ENCODE measurements around the gene PDLIM4. TPM values are rescaled to one million over a fixed set of nuclear protein-coding genes. Genes with fewer than 3 reads are reported as not detected.

Gene PDLIM4
- 10 to 100 TPM in 1 of 2 donors, 1 to 10 TPM in 1; 1.5 to 11.9 TPM for total RNA-seq
- long read RNA-seq, transcript PDLIM4-201 (7 exons, 2,282 nt): major isoform, 5 of 5 reads
- long read RNA-seq, partial matches to known transcripts: 0 of 5 reads
- long read RNA-seq, other reads (novel, unspliced or antisense): 0 of 5 reads

- no peak for DNase-seq
- intact Hi-C loops (cut with DNase I, micrococcal nuclease): no loop called here
- ATAC-seq: peak; percentile 28
These were observed at the start of gene PDLIM4 for GRCh38 chr5:132257131-132258101. Gene PDLIM4 (plus strand): TSS chr5:132257696. CDS start chr5:132257735, 39 bp downstream.

- ATAC-seq: no peak
- intact Hi-C loops (cut with DNase I, micrococcal nuclease): no loop called here
- no peak for DNase-seq
These were observed 49.7 kb upstream of the PDLIM4 start for GRCh38 chr5:132207778-132208177.

- DNase-seq: no peak
- no peak for ATAC-seq
- intact Hi-C loops (cut with DNase I, micrococcal nuclease): no loop called here
These were observed 48.4 kb upstream of the PDLIM4 start for GRCh38 chr5:132209131-132209530.

GRCh38 chr5:132209901-132210545, 47.5 kb upstream of the PDLIM4 start:
- DNase-seq (no peak), ATAC-seq (no peak)
- intact Hi-C loops (cut with DNase I, micrococcal nuclease): no loop called here

GRCh38 chr5:132210944-132211343, 46.6 kb upstream of the PDLIM4 start:
- intact Hi-C loops (cut with DNase I, micrococcal nuclease): no loop called here
- ATAC-seq: no peak
- no peak for DNase-seq

GRCh38 chr5:132211787-132212186, 45.7 kb upstream of the PDLIM4 start:
- ATAC-seq: no peak
- no peak for DNase-seq
- intact Hi-C loops (cut with DNase I, micrococcal nuclease): no loop called here

- DNase-seq (no peak), ATAC-seq (no peak)
- intact Hi-C loops (cut with DNase I, micrococcal nuclease): no loop called here
These were observed 43.8 kb upstream of the PDLIM4 start for GRCh38 chr5:132213666-132214065.

- no peak for ATAC-seq
- DNase-seq: no peak
- intact Hi-C loops (cut with DNase I, micrococcal nuclease): no loop called here
These were observed 43.0 kb upstream of the PDLIM4 start for GRCh38 chr5:132214491-132214890.

- DNase-seq: peak; percentile 72 to 91
- intact Hi-C loops (cut with DNase I, micrococcal nuclease): no loop called here
- ATAC-seq: peak; percentile 87
These were observed 42.2 kb upstream of the PDLIM4 start for GRCh38 chr5:132215329-132215728.

- ATAC-seq: no peak
- intact Hi-C loops (cut with DNase I, micrococcal nuclease): no loop called here
- no peak for DNase-seq
These were observed 39.2 kb upstream of the PDLIM4 start for GRCh38 chr5:132218321-132218720.

GRCh38 chr5:132219289-132219970, 38.1 kb upstream of the PDLIM4 start:
- DNase-seq (no peak), ATAC-seq (no peak)
- intact Hi-C loops (cut with DNase I, micrococcal nuclease): no loop called here

GRCh38 chr5:132219981-132220380, 37.5 kb upstream of the PDLIM4 start:
- intact Hi-C loops (cut with DNase I, micrococcal nuclease): no loop called here
- no peak for ATAC-seq

GRCh38 chr5:132220491-132220890, 37.0 kb upstream of the PDLIM4 start:
- intact Hi-C loops (cut with DNase I, micrococcal nuclease): no loop called here
- ATAC-seq (no peak), DNase-seq (no peak)

More at GRCh38 chr5:132219981-132220380, 37.5 kb upstream of the PDLIM4 start:
- DNase-seq: no peak

- ATAC-seq: no peak
- DNase-seq: peak; percentile 26 to 64
- intact Hi-C loops (cut with DNase I, micrococcal nuclease): no loop called here
These were observed 35.5 kb upstream of the PDLIM4 start for GRCh38 chr5:132221781-132222648.

GRCh38 chr5:132222649-132223038, 34.9 kb upstream of the PDLIM4 start:
- no peak for ATAC-seq
- no peak for DNase-seq
- intact Hi-C loops (cut with DNase I, micrococcal nuclease): no loop called here

GRCh38 chr5:132223861-132224260, 33.6 kb upstream of the PDLIM4 start:
- ATAC-seq: no peak
- intact Hi-C loops (cut with DNase I, micrococcal nuclease): no loop called here
- DNase-seq: no peak

- DNase-seq (peak in 1 of 2 donors; percentile 37), ATAC-seq (no peak)
- intact Hi-C loops (cut with DNase I, micrococcal nuclease): no loop called here
These were observed 32.8 kb upstream of the PDLIM4 start for GRCh38 chr5:132224716-132225115.

Data from left colon (tissue), 2 donors.